Endometrial microvascular endothelial cells (primary cell): ENCODE data around the gene FEV. TPM values are rescaled to one million over a fixed set of nuclear protein-coding genes. Genes with fewer than 3 reads are reported as not detected.

Experiments used
- in situ Hi-C: cut with HindIII; loops from 2 replicates; pipeline ENCODE4 v1.10.0; 2017; ENCODE audit warnings: low sequenced_read_pairs, low pct_unique_long_range_greater_than_20kb; ENCODE audit errors: inconsistent ontology term
- total RNA-seq: library from RNA; depleted of rRNA; stranded (reverse); fragments of >200 nt; gene quantifications from one replicate; pipeline ENCODE4 v1.2.3, GENCODE V29; 2015; ENCODE audit errors: inconsistent ontology term

FEV gene
- total RNA-seq = not detected

- in situ Hi-C loops = no loop called here
Observed at GRCh38 chr2:218985021-218985324, at the start of gene FEV. Gene FEV, minus strand, starts transcription at chr2:218985184. Its CDS starts 109 bp downstream, at chr2:218985075.

GRCh38 chr2:219032051-219032745 is 47.2 kb upstream of the FEV start:
- in situ Hi-C loops = no loop called here

- in situ Hi-C loops = no loop called here
Observed at GRCh38 chr2:219031005-219031738, 46.2 kb upstream of the FEV start.

- in situ Hi-C loops = no loop called here
Observed at GRCh38 chr2:219030177-219030940, 45.4 kb upstream of the FEV start.

DNA sequence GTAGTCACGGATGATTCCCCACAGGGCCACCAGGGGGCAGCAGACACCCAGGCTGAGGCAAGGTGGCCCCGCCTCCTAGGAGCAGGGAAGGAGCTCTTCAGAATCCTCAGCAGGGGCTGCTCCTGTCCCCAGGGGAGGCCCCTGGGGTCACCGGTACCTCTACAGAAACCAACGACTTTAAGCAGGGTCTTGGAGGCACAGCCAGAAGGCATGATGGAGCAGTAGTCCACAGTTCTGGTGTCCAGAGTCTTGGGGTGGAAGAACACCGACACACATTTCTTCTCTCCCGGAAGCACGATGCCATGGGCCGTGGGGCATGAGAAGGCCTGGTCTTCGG is 44.8 kb upstream of the FEV start:
- in situ Hi-C loops = no loop called here

GRCh38 chr2:219028996-219029828 is 44.2 kb upstream of the FEV start:
- in situ Hi-C loops = no loop called here

DNA sequence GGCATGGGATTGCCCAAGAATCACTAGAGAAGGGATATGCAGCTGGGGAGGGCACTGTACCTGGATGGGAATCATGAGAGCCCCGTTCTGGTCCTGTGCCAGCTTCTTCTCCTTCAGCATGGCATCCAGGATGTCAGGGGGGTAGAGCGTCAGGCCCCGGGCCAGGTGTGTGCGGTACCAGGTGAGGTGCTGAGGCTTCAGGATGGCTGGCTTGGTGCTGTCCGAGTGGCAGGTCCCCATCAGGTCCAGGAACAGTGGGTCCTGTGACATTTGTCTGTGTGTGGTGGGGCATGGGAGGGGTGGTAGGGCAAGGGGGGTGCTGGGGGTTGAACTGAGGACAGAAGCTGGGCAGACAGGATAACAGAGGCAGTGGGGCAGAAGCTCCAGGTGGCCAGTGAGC is 43.2 kb upstream of the FEV start:
- in situ Hi-C loops = no loop called here

- in situ Hi-C loops = no loop called here
Observed at GRCh38 chr2:219027511-219028055, 42.6 kb upstream of the FEV start.

DNA sequence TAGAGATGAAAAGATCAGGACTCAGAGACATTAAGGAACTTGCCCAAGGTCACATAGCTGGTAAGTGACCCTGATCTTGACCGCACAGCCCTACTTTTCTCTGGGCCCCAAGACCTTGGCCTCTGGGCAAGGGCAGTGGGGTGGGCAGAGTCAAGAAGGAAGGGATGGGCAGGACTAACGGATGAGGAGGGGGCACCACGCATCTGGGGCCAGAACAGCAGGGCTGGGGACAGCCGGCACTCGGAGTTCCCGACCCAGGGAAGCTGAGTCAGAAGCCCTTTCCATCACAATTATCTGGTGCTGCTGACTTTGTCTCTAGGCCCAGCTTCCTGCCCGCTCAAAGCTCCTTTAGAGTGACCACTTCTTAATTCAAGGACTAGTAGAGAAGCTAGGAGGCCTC is 42.0 kb upstream of the FEV start:
- in situ Hi-C loops = no loop called here

DNA sequence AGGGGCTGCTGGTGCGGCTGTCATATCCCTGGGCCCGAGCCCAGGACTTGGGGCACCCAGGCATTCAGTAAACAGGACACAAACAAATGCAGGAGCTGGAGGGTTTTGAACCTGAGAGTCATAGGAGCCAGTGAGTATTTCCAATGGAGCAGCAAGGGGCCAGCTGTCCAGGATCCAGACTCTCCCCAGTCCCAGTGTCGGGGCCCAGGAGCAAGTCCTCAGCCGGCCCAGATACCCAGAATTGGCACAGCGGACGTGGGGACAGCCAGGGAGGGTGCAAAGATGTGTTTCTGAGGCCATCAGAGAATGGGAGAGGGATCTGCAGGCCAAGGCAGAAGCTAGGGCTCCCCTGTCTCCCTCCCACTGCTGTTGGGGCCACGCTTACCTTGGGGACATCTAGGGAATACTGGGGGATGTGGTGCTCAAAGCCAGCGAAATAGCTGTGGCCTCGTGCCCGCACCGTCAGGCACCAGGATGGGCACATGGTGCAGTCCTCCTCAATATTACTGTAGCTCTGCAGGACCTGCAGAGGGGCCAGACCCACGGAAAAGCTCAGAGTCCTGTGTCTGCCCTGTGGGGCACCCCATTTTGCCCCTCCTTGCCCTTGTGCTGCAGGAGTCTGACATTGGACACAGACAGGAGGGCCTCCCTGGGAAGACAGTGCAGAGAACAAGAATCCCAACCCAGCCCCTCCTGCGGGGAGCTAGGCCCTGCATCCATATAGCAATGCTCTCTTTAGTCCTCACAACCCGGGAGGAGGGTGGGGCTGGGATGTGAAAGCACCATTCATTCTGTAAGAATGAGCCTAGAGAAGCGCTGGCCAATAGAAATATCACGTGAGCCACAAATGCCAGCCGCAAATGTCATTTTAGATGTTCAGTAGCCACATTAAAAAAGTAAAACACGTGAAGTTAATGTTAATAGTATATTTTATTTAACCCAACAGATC is 40.9 kb upstream of the FEV start:
- in situ Hi-C loops = no loop called here

DNA sequence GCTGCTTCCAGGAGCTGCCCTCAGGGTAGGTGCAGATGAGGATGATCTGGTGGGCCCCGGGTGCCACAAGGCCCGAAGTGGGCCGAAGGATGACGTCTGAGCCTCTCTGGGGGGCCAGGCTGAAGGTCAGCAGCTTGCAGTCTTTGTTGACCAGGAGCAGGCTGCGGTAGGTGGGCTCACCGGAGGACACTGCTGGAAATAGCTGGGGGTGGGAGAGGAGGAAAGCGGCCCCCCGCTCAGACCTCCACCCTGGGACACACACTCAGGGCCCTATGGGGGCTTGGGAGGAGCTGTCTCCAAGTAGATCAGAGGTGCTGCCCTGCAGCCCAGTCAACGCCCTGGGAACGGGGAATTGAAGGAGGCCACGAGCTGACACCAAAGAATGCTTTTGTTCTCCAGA is 39.1 kb upstream of the FEV start:
- in situ Hi-C loops = no loop called here

DNA sequence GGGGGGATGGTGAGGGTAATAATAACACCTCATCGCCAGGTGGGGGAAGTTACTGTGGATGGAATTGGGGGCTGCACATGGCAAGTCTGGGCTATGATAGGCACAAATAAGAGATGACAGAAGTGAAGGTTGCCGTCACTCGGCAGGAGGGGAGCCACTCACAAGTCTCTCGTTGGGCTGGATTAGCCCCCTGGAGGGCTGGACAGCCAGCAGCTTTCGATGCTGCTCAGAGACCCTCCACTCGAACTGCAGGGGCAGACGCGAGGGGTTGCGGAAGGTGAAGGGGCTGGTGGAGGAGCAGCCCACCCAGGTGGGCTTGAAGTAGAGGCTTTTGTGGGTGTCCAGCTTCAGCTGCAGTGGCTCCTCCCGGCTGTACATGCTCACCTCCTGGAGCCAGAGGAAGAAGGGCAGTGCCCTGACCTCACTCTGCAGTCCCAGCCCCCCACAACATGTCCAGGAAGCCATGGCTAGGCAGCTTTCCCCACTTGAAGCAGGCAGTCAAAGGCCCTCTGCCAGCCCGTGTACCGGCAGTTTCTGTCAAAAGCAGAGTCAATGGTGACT is 38.1 kb upstream of the FEV start:
- in situ Hi-C loops = no loop called here

GRCh38 chr2:219022616-219023015 is 37.6 kb upstream of the FEV start:
- in situ Hi-C loops = no loop called here

DNA sequence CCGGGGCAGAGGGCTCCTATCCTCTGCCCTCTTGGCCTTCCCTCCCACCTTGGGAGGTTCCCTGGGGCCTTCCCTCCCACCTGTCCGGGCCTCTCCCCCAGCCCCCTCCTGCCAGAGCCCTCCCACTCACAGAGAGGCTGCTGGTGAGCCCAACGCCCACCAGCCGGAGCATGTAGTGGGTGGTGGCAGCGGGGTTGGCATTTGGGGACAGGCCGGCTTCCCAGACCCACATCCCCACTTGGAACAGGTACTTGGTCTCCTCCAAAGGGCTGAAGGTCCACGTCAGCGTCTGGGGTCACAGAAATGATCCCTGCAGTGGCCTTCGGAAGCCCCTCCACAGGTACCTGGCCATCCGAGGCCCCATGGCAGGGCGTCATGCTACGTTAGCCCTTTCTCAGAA is 37.1 kb upstream of the FEV start:
- in situ Hi-C loops = no loop called here

DNA sequence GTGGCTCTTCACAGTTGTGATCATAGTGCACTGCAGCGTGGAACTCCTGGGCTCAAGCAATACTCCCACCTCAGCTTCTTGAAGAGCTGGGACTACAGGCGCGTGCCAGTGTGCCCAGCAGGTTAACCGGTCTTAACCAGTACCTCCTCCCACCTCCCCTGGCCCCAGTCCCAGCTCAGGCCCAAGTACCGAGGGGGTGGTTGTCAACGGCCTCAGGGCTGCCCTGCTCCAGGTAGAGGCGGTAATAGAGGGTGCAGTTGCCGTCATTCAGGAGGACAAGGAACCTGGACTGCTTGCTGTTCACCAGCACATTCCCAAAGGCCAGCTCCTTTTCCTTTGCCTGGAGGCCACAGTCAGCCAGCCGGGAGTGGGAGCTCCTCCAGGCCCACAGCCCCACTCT is 36.6 kb upstream of the FEV start:
- in situ Hi-C loops = no loop called here

DNA sequence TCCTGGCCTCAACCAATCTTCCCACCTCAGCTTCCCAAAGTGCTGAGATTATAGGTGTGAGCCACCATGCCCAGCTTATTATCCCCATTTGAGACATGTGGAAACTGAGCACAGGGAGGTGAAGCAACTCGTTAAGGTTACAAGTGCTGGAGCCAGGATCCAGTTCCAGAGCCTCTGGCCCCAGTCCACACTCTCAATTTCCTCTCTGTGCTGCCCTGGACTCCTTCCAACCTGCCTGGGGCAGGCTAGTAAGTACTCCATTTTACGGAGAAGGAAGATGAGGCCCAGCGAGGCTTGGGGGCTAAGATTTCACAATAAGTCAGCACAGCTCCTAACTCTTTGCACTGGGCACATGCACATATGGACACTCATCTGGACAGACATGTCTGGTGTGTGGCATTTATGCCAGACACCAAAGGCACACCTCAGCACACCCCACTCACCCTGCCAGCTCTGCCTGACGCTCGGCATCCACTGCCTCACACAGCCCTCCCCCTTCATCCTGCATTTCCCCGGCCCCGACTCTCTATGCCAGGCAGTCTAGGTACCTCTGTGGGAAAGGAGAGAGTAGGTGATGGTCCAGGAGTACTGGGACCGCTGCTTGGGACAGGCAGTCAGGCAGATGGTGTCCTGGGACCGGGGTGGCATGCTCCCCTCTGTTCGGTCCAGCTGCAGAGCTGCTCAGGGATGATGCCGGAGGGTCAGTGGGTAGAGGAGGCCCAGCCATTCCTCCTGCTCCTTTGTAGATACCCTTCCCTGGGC is 35.8 kb upstream of the FEV start:
- in situ Hi-C loops = no loop called here

DNA sequence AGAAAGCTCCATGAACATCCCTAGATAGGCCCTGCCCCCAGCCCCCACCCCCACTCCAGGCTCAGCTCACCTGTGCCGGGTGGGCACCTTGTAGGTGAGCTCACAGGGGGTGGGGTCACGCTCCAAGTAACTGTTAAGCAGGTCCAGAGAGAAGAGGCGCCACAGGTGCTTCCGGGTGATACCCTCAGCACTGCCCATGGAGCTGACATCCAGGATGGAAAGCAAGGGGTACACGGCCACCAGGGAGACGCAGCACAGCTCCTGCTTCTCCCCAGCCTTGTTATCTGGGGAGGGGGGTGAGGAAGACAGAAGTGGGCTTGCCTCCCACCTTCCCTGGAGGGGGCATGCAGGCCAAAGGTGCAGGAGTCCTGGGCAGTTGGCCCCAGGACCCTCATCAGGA is 34.5 kb upstream of the FEV start:
- in situ Hi-C loops = no loop called here
